ENCODE results near the gene HOGA1.
A peak's percentile ranks its signal among the peaks of the same experiment; 100 is the strongest.

Gene HOGA1

GRCh38 chr10:97540669-97541500 is 43.3 kb upstream of the HOGA1 start:
- no peak overlapping the region for H3K4me3 ChIP-seq (replicated peaks in 1 of 2; ENCODE audit: low read depth in 2 of 2, low read length in 2 of 2)
- TF ChIP-seq, protein P1, sequence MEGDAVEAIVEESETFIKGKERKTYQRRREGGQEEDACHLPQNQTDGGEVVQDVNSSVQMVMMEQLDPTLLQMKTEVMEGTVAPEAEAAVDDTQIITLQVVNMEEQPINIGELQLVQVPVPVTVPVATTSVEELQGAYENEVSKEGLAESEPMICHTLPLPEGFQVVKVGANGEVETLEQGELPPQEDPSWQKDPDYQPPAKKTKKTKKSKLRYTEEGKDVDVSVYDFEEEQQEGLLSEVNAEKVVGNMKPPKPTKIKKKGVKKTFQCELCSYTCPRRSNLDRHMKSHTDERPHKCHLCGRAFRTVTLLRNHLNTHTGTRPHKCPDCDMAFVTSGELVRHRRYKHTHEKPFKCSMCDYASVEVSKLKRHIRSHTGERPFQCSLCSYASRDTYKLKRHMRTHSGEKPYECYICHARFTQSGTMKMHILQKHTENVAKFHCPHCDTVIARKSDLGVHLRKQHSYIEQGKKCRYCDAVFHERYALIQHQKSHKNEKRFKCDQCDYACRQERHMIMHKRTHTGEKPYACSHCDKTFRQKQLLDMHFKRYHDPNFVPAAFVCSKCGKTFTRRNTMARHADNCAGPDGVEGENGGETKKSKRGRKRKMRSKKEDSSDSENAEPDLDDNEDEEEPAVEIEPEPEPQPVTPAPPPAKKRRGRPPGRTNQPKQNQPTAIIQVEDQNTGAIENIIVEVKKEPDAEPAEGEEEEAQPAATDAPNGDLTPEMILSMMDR (IDR thresholded peaks at IDR 0.05; ENCODE audit: low read depth, low read length), result peak; percentile 13
- peak in 1 of 2 donors; percentile 80 for DNase-seq (ENCODE audit: low read depth in 2 of 2)

GRCh38 chr10:97542169-97543024 is 41.8 kb upstream of the HOGA1 start:
- no peak overlapping the region for H3K4me3 ChIP-seq (replicated peaks in 1 of 2; ENCODE audit: low read depth in 2 of 2, low read length in 2 of 2)
- peak; percentile 96 to 98 for DNase-seq (ENCODE audit: low read depth in 2 of 2)
- TF ChIP-seq, protein P1 (IDR thresholded peaks at IDR 0.05; ENCODE audit: low read depth, low read length), result no peak

- DNase-seq (ENCODE audit: low read depth in 2 of 2), result peak; percentile 94 to 98
- TF ChIP-seq, protein P1 (IDR thresholded peaks at IDR 0.05; ENCODE audit: low read depth, low read length), result no peak
- H3K4me3 ChIP-seq (replicated peaks in 1 of 2; ENCODE audit: low read depth in 2 of 2, low read length in 2 of 2), result no peak overlapping the region
Measured at GRCh38 chr10:97543025-97543546, 41.1 kb upstream of the HOGA1 start.

GRCh38 chr10:97546456-97547270 is 37.5 kb upstream of the HOGA1 start:
- DNase-seq (ENCODE audit: low read depth in 2 of 2), result no peak
- H3K4me3 ChIP-seq (replicated peaks in 1 of 2; ENCODE audit: low read depth in 2 of 2, low read length in 2 of 2), result no peak overlapping the region
- TF ChIP-seq, protein P1 (IDR thresholded peaks at IDR 0.05; ENCODE audit: low read depth, low read length), result no peak

- DNase-seq (ENCODE audit: low read depth in 2 of 2), result no peak
- H3K4me3 ChIP-seq (replicated peaks in 1 of 2; ENCODE audit: low read depth in 2 of 2, low read length in 2 of 2), result no peak overlapping the region
- TF ChIP-seq, protein P1 (IDR thresholded peaks at IDR 0.05; ENCODE audit: low read depth, low read length), result no peak
Measured at GRCh38 chr10:97547271-97547600, 37.0 kb upstream of the HOGA1 start.

DNA sequence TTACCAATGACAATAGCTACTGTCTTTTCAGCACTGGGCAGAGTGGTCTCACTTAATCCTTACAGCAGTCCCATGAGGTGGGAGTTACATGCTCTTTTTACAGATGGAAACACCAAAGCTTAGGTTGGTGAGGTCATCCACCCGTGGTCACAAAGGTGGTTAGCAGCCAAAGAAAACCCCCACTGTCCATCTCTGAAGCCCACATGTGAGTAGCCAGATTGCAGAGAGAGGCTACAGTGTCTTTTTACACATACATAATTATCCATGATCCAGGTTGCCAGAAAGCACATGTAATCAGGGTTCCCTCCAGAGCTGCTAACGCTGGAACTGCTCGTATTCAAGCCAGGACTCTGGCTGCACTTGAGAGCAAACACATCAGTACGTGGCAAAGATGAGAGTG is 36.2 kb upstream of the HOGA1 start:
- TF ChIP-seq, protein P1 (IDR thresholded peaks at IDR 0.05; ENCODE audit: low read depth, low read length), result no peak
- no peak overlapping the region for H3K4me3 ChIP-seq (replicated peaks in 1 of 2; ENCODE audit: low read depth in 2 of 2, low read length in 2 of 2)
- DNase-seq (ENCODE audit: low read depth in 2 of 2), result peak in 1 of 2 donors; percentile 16

Measured in cardiac fibroblast (primary cell).